GM19463 (cell line): ENCODE data around the gene RNF213.

Experiments used
- ATAC-seq: cut with Tn5 transposase; IDR thresholded peaks from one replicate; pipeline ENCODE4 v1.9.1; 2021; ENCODE audit warnings: mild to moderate bottlenecking, moderate library complexity; ENCODE audit not compliant: unreplicated experiment

RNF213 gene

DNA sequence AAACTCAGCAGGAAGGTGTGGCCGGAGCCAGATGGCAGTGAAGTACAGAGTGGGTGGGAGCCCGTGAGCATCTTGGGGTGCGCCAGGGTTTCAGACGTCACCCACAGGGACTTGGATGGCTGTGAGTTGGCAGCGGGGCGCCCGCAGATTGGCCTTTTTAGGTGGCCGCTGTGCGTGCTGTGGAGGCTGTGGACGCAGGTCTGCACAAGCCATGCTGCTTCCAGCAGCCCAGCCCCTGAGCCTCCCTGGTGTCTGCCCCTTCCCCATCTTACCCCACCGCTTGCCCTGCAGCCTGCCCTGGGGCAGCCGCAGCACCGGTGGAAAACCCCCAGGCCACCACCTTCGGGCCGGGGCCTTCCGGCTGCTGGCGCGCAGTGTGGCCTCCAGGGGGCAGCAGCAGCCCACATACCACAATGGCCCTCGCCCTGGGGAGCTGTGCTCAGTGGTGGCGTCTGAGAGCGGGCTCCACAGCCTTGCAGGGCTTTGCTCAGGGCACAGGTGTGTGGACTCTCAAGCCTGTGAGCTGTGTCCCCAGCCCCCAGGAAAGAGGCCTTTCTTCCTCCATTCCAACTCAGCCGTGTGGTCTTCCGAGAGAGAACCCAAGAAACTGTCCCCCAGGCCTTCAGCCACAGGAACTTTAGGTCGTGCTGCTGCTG is 166.1 kb downstream of the RNF213 start:
- ATAC-seq: peak; percentile 57

DNA sequence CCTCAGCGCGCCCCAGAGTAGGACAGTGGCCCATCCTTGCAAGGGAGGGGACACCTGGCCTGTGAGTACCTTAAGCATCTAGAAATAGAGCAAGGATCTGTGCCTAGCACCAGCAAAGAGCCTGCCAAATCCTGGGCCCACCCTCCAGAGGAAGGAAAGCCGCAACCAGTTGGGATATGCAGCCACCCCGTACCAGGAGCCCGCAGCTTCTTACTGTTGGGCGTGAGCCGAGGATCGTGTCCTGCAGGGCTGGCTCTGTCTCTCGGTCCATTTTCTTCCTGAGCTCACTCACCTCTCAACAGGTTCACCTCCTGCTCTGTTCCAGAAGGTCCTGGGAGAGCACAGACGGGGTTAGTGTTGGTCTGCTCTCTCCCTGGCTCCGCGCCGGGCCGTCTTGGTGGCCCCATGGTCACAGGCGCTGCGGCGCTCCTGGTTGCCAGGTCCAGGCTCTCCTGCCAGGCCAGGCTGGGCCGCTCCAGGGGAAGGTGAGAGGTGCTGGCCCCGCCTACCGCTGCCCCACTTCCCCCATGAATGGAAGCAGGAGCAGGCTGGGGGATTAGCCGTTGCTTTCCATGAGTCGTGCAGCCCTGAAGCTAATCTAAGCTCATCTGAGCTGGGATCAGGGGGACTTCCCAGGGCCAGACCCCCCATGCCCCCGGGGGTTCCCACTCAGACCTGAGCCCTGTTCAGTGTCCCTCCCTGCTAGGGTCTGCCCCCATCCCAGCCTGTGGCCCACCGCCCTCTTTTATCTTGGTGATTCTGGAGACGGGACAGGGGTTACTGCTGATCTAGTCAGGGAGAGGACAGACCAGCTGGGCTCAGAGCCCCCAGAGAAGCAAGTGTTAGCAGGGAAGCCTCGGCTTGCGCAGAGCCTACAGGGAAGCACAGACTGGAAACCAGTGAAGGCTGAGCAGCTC is 167.0 kb downstream of the RNF213 start:
- ATAC-seq: no peak

DNA sequence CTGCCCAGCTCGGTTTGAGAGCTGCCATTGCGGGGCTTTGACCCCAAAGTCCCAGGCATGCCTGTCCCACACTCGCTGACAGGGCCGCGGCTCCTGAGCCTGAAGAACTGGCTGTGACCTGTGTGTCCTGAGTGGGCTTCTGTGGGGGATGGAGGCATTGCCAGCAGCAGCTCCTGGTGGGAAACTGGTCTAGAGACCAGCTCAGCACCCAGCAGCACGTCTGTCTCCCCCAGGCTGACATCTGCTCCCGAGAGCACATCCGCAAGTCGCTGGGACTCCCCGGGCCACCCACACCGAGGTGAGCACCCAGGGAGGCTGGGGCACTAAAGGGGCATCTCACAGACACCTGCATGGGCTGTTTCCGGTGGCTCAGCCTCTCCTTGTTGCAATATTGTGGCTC is 167.7 kb downstream of the RNF213 start:
- no peak for ATAC-seq

DNA sequence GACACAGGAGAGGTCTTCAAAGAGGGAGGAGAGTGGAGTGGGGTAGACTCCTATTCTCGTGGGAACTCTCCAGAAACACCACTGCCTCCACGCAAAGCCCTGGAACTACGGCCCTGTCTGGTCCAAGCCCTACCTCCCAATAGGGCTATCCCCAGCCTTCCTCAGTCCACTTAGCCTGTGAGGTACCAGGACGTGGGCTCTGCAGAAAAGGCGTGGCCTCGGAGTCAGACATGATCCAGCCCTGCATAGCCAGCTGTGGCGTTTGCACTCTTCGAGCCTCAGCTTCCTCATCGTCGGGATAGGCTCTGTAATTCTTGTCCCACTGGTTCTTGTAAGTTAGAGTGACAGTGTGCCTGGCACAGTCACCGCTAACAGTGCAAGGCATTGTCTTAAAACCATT is 168.1 kb downstream of the RNF213 start:
- ATAC-seq: no peak

DNA sequence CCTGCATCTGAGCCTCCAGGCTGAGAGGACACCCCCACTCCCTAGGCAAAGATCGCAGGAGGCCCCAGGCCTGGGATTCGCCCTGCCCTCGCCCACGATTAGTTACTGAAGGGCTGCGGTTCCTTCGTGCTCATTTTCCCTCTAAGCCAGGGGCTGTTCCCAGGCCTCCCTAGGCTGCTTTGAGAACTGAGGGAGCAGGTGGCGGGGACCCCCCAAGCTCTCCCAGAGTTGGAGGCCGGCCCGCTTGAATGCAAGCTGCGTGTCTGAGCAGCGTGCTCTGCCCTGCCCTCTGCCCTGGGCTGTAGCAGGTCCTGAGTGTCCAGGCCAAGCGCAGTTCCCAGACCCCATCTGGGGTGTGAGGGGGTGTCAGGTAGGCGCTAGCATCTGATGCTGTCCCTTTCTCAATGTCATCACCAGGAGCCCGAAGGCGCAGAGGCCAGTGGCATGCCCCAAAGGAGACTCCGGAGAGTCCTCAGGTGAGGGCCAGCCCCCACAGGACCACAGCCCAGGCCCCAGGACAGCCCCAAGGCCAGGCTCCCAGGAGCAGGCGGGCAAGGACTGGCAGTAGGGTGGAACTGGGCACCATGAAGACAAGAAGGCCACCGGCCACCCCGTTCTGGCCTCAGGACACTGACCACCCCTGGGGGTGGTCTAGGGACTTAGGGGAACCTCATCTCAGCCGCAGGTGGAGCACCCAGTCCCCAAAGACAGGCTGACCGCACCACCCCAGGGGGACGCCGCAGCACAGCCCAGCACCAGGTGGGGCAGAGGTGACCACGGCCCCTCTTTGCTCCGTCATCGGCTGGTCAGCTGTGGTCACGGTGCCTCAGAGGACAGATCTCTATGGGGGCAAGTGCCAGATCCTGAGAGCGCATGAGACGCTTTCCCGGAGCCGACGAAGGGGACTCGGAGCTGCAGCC is 169.0 kb downstream of the RNF213 start:
- no peak for ATAC-seq

DNA sequence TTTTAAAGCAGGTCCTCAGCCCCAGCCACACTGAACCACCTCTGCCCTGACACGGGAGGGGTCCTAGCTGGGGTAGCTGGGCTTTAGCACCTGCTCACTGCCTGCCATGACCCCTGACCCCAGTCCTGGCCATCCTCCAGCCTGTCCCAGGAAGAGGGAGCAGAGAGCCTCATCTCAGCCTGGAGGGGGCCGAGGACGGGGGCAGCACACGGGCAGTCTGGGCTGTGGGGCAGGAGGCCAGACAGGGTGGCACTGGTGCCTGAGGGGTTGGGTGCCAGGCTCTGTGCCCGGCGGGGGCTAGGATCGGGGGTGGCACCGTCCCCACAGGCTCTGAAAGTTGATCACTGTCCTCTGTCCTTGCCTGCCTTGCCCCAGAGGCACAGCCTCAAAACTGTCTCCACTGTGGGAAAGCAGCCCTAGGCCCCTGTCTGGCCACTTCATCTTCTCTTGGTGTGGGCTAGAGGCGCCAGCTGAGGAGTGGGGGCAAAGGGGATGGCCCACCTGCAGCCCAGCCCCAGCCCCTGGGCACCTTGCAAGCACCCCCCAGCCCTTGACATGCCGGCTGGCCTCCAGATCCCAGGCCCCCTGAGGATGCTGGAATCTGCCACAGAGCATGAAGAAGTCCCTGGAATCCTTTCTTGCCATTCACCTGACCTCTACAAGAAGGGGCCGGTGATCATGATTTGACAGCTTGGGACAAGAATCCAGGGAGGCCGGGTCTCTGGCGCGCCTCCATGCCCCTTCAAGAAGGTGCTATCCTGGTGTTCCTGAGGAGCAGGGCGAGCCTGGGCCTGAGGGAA is 170.0 kb downstream of the RNF213 start:
- ATAC-seq: no peak

DNA sequence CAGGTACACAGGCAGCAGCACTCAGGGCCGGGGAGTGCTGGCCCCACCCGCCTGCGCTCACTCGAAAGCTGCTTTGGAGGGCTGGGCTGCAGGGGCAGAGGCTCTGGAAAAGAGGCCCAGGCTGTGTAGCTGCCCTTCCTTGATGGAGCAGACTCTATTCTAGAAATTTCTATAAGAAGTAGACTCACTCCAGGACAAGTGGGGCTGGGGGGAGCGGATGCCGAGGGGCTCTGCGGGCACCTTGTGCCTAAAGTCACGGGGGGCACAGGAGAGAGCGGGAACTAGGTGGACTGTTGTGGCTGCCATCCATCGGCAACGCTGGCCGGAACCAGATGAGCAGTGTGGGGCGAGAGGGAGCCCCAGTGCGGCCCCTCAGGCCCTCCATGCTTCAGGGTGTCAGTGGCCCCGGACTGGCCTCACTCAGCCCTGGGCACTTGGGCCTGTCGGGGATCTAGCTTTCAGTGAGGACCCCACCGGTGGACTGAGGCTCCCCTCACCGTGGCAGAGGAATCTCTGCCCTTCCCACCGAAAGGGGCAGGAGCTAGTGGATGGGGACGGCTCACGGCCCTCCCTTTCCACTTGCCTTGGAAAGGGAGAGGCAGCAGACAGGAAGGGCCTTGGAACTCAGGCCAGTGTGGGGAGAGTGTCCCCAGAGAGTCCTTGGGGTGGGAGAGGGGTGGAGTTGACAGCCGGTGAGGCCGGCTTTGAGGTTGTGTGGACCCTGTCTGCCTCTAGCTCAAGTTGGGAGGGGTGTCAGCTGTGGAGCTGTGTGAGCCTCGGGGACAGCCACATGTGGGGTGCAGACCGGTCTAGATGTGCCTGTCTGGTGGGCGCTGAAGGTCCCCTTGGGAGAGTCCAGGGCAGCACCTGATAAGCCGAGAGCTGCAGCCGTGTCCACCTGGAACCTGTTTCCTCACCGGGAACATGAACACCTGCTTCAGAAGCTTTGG is 170.9 kb downstream of the RNF213 start:
- ATAC-seq: no peak

DNA sequence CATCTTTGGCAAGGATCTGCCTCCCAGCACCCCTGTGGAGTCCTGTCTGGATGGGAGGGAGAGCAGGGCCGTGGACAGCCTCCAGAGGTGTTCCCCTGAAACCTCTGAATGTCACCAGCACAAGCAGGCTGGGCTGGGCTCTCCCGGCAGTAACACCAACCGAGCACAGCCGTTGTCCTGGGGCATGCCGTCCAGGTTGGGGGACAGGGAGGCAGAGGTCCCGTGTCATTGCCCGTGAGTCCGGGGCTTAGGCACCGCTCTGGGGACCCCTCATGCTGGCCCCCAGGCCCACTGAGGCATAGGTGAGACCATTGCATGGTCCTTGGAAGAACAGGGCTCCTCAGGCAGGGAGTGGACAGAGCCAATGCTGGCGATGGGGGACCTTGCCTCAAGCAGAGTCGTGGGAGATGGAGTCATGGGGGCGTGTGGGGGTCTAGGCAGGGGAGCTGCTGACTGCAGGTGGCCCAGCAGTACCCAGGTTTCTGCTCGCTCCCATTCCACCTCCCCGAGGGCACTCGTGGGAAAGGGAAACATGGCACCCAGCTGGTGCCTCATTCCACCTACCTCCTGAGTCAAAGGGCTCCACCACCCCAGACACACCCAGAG is 171.8 kb downstream of the RNF213 start:
- no peak for ATAC-seq

DNA sequence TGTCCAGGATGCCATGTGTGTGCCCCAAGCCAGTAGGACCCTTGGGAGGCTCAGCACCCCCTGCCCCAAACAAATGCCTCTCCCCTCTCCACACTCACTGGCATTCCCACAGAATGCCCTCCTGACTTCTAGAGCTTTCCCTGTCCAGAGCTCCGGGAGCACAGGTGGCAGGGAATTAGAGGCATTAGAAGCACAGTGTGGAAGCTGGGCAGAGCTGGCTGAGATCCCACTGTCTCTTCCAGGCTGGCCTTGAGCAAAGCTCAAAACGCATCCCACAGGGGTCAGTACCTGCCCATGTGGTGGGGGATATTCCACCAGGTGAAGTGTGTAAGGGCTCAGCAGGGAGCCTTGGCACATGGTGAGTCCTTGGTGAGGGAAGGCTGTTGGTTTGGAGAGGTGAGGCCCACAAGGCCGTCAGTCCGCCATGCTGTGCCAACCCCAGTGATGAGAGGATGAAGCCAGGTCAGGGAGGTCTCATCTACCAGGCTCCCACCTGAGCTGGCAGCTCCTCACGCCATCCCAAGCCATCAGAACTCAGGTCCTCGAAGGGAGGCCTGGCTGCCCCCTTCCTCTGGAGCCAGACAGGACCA is 172.4 kb downstream of the RNF213 start:
- no peak for ATAC-seq

DNA sequence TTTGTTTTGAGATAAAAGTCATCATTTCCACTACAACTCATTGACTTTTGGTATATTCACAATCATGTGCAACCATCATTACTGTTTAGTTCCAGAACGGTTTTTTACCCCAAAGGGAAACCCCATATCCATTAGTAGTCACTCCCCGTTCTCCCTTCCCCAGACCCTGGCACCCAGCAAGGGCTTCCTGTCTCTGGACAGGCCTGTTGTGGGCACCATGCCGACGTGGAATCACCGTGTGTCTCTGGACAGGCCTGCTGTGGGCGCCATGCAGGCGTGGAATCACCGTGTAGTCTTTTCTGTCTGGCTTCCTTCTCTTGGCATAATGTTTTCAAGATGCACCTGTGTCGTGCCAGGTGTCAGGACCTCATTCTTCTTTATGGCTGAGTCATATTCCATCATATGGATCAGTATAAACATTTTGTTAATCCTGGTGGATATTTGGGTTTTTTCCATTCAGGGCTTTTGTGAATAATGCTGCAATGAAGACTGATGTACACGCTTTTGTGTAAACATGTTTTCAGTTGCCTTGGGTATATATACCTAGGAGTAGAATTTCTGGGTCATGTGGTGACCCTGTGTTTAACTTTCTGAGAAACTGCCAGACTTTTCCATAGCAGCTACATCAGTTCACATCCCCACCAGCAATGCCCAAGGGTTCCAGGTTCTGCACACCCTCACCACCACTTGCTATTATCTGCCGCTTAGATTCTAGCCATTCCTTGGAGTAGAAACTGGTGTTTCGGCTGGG is 173.4 kb downstream of the RNF213 start:
- ATAC-seq: no peak

DNA sequence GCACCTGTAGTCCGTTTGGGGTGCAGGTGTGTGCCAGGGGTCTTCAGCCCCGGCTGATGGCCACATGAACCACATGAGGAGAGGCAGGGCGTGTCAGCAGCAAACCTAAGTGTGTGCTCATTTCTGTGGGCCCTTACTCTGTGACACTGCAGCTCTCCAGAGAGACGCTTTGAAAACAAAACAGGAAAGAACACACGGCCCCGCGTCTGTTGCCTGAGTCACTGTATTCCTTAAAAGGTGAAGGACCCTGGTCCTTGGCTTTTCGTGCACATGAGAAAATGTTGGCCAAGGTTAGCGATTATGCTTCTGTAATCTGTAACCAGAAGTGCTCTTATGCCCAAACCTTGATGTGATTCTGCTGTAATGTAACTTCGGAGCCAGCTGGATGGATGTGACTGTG is 176.9 kb downstream of the RNF213 start:
- no peak for ATAC-seq

DNA sequence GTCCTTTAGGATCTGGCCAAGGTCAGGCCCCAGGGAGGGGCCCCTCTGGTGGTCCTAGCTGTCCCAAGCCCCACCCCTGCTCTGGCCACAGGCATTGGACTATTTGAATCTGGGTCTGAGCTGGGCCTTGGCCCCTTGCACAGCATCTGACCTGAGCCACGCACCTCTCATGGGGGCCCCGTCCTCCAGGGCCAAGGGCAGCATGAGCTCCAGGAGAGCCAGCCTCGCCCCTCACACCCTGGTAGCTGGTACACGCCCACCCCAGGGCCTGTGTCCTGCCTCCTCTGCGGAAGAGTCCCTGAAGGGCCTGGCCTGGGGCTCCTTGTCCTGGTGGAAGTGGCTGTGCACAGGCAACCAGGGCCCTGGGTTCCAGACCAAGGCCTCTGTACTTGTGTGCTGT is 178.2 kb downstream of the RNF213 start:
- ATAC-seq: no peak

DNA sequence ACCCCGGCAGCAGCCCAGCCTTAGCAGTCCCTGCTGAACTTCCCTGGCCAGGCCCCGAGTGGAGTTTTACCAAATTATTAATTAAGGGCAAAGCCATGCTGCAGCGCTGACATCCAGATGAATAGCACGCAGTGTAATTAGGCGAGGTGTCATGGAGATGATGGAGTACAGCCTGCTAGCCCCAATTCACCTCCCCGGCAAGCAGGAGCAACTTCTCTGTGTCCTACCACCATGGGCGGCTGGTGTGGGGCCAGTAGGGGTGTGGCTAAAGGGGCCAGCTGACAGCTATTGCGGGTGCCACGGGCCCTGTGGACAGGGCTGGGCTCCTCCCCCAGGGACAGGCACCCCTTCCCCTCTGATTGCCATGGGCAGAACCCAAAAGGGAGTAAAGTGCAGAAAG is 178.8 kb downstream of the RNF213 start:
- no peak for ATAC-seq

DNA sequence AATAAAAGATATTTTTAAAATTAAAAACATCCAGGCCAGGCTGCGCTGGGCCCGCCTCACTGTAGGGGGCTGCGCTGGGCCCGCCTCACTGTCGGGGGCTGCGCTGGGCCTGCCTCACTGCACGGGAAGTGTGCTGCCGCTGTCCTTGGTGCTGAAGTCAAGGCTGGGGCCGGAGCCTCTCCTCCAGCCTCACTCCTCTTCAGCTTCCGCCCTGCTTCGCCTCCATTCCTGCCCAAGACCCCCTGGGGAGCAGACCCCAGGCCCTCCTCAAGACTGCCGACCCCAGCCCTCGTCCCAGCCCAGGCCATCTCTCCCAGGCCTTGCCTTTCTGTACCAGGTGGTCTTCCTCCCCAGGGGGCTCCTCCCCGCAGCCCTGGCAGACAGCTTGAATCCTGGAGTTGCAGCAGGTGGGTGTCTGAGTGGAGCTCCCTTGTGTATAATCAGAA is 180.5 kb downstream of the RNF213 start:
- no peak for ATAC-seq

DNA sequence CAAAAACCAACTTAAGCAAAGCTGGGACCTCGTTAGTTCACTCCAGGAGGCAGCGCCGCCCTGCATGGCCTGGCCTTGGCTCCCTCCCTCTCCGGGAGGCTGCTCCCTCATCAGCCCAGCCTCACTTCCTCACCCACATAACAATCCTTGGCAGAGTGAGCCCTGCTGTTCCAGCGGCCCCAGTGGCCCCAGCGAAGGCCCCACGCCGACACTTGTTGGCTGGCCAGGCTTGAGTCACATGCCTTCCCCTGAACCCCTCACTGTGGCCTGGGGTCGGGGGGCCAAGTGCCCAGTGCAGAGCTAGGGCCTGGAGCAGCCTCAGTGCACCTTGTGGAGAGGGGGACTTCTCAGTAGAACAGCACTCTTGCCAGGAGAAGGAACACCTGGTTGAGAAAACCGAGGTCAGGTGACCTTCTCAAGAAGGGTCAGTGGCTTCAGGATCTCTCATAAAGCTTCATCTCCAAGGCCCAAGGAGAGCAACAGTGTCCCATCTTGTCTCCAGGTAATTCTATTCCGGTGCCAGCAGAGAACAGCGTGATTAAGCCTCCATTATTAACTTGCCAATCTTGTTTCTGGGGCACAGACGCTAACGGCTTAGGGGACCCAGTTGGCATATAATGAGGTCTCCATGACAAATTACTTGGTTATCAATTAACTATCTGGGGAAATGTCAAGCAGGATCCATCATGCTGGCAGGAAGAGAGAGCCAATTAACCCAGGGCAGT is 181.1 kb downstream of the RNF213 start:
- no peak for ATAC-seq

DNA sequence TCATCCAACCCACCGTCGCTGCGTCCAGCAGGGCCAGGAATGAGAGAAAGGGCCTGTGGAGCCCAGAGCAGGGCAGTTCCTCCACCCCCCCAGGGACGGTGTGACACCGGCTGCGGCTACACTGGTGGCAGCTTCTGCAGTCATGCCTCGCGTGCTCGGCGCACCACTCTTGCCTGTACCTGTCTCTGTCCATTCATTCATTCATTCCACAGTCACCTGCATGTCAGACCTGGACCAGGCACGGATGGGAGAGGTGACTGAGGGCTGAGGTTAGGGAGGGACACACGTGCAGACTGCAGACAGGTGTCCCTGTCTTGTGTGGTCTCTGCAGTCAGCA is 181.6 kb downstream of the RNF213 start:
- no peak for ATAC-seq

DNA sequence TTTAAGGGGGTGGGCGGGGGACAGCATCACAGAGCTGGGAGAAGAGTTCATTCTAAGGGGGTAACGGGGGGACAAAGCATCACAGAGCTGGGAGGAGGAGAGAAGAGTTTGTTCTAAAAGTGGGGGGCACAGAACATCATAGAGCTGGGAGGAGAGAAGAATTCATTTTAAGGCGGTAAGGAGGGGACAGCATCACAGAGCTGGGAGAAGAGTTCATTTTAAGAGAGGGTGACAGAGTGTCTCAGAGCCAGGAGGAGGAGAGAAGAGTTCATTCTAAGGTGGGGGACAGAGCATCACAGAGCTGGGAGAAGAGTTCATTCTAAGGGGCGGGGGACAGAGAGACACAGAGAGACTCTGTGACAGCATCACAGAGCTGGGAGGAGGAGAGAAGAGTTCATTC is 182.1 kb downstream of the RNF213 start:
- no peak for ATAC-seq
